Left ventricle myocardium inferior (tissue), 1 donor: Measurements from ENCODE around the gene WDR90. TPM values are rescaled to one million over a fixed set of nuclear protein-coding genes. Genes with fewer than 3 reads are reported as not detected.

Experiments used
- DNase-seq: peaks from one replicate; pipeline ENCODE4 v3.0.0-alpha.2; 2020
- H3K27ac ChIP-seq: fragments of 200-600 bp; replicated peaks from 2 replicates; pipeline ENCODE4 v1.8.0; 2021
- H3K27me3 ChIP-seq: fragments of 200-600 bp; 2 replicates; pipeline ENCODE4 v1.8.0; 2021; ENCODE audit warnings: low read depth
- H3K36me3 ChIP-seq: fragments of 200-600 bp; 2 replicates; pipeline ENCODE4 v1.8.0; 2021
- H3K4me1 ChIP-seq: fragments of 200-600 bp; 2 replicates; pipeline ENCODE4 v1.8.0; 2021
- H3K4me3 ChIP-seq: fragments of 200-600 bp; 2 replicates; pipeline ENCODE4 v1.8.0; 2021; ENCODE audit warnings: mild to moderate bottlenecking, moderate library complexity
- H3K9me3 ChIP-seq: fragments of 200-600 bp; replicated peaks from 2 replicates; pipeline ENCODE4 v1.8.0; 2021
- CTCF ChIP-seq: fragments of 200-600 bp; IDR thresholded peaks from 2 replicates; pipeline ENCODE4 v1.8.0; 2021; ENCODE audit warnings: antibody characterized with exemption, mild to moderate bottlenecking, borderline replicate concordance
- intact Hi-C: fragments of 100-400 bp; cut with micrococcal nuclease; formaldehyde crosslinking; loops from one replicate; pipeline ENCODE4 v1.11.0; 2022
- total RNA-seq: library from RNA; stranded (reverse); fragmentation: NEBNext Ultra II Directional; extraction: Animal tissue kit (Norgen Biotek cat#: 25700); gene quantifications from one replicate; pipeline ENCODE4 v1.2.1, GENCODE V29; 2021
- donor health status: DM: no; HTN: yes; CAD: no; lungs with severe emphysema.

WDR90 gene
- total RNA-seq, 1 donor from 2014 or later = 9.2 TPM

GRCh38 chr16:676565-676902, 27.4 kb downstream of the WDR90 start:
- H3K4me1 ChIP-seq = peaks cover 51% of the 10 kb centered on the region
- DNase-seq = no peak
- H3K27me3 ChIP-seq = peaks cover 19% of the 10 kb centered on the region
- TF ChIP-seq CTCF = no peak
- intact Hi-C loops = no loop called here
- no peaks in the 10 kb centered on the region for H3K9me3 ChIP-seq
- no peak overlapping the region for H3K4me3 ChIP-seq
- peaks cover 31% of the 10 kb centered on the region for H3K36me3 ChIP-seq
- H3K27ac ChIP-seq = no peak overlapping the region

GRCh38 chr16:676913-677312, 27.7 kb downstream of the WDR90 start:
- intact Hi-C loops = no loop called here
- peaks cover 31% of the 10 kb centered on the region for H3K36me3 ChIP-seq
- H3K4me1 ChIP-seq = peaks cover 55% of the 10 kb centered on the region
- no peaks in the 10 kb centered on the region for H3K9me3 ChIP-seq
- no peak overlapping the region for H3K27ac ChIP-seq
- no peak for TF ChIP-seq CTCF
- peaks cover 19% of the 10 kb centered on the region for H3K27me3 ChIP-seq
- DNase-seq = no peak
- H3K4me3 ChIP-seq = no peak overlapping the region

GRCh38 chr16:677316-678190, 28.4 kb downstream of the WDR90 start:
- Histone ChIP-seq H3K27ac (no peak overlapping the region), H3K4me3 (no peak overlapping the region), H3K4me1 (peaks cover 61% of the 10 kb centered on the region), H3K27me3 (peaks cover 19% of the 10 kb centered on the region), H3K9me3 (no peaks in the 10 kb centered on the region), H3K36me3 (peaks cover 31% of the 10 kb centered on the region)
- no peak for DNase-seq
- intact Hi-C loops = no loop called here
- no peak for TF ChIP-seq CTCF

GRCh38 chr16:678209-678857, 29.2 kb downstream of the WDR90 start:
- Histone ChIP-seq H3K27ac (no peak overlapping the region), H3K4me1 (peaks cover 69% of the 10 kb centered on the region), H3K9me3 (no peaks in the 10 kb centered on the region), H3K4me3 (no peak overlapping the region), H3K27me3 (peaks cover 19% of the 10 kb centered on the region), H3K36me3 (peaks cover 31% of the 10 kb centered on the region)
- no peak for TF ChIP-seq CTCF
- DNase-seq = no peak
- intact Hi-C loops = no loop called here

- peak overlapping the region; percentile 88 for H3K4me3 ChIP-seq
- H3K9me3 ChIP-seq = no peaks in the 10 kb centered on the region
- DNase-seq = peak; percentile 76
- peaks cover 74% of the 10 kb centered on the region for H3K4me1 ChIP-seq
- peaks cover 23% of the 10 kb centered on the region for H3K36me3 ChIP-seq
- intact Hi-C loops = no loop called here
- no peak for TF ChIP-seq CTCF
- peaks cover 19% of the 10 kb centered on the region for H3K27me3 ChIP-seq
- peak overlapping the region; percentile 100 for H3K27ac ChIP-seq
These were observed 30.0 kb downstream of the WDR90 start for GRCh38 chr16:678858-679813.
